Stimulated activated CD8-positive, alpha-beta memory T cell treated with anti-CD3 and anti-CD28 coated beads, Interleukin-15, amount 100 ng/mL, for 24 hours (primary cell): ENCODE results near the gene ABCC2.
"Not testable (repeated sequence)": the region's sequence is repeated elsewhere in the genome, so short reads cannot be mapped to it uniquely, and the experiment has no call there.

ENCODE experiments used
- DNase-seq: peaks from one replicate; pipeline ENCODE4 v3.0.0-alpha.2; 2020; ENCODE audit warnings: low read depth

The ABCC2 gene

DNA sequence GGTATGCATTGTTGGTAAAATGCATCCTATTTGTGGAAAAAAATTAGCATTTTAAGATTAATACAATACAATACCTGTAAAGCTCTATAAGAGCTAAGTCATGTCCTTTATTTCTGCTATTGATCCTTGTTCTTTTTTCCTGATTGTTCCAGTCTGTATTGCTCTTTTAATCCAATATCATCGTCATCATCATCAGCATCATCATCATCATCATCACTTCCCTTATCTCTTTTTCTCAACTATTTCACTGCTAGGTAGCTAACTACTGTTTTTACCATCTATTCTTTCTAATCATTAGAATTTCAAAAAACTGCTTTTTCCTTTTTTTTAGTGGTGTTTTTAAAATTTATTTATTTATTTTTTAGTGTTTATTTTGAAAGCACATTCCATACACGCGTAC is 71.2 kb downstream of the ABCC2 start:
- DNase-seq: no peak

DNA sequence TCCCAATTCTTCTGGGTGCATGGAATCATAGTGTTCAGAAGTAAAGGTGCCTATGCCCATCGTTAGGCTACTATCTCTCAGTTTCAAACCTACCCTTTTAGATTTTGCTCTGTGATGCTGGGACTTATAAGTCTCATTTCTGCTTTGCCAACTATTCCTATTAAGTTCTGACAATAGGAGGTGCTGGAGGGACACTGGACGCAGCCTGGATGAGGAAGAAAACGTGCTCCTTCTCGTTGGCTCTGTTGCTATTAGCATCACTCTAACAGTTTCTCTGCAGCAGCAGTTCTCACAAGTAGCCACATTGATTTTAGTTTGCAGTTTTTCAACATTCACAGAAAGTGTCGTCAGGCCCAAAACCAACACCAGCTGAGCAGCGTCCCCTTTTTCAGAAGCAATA is 72.4 kb downstream of the ABCC2 start:
- DNase-seq: no peak

- no peak for DNase-seq
These were observed 73.1 kb downstream of the ABCC2 start for GRCh38 chr10:99855479-99856071.

DNA sequence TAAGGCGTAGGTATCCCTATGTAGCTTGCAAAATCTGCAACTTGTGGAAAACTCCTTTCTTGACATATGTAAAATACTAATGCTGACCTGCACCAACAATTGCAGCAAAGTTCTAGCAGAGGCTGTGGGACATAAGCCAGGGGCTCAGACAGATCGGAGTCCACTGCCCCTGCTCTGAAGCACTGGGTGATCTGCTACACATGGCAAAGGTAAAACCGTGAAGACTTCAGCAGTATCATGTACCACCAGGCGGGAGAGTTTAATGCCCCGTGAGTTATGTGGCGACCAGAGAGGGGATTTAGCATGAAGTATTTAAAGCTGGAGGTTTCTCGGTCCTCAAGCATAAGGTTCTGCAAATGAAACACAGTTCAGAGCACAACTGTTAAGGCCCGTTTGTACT is 76.4 kb downstream of the ABCC2 start:
- DNase-seq: no peak

GRCh38 chr10:99859585-99859984 is 77.1 kb downstream of the ABCC2 start:
- DNase-seq: no peak

- no peak for DNase-seq
These were observed 78.0 kb downstream of the ABCC2 start for GRCh38 chr10:99860466-99860865.

GRCh38 chr10:99863535-99864240 is 81.2 kb downstream of the ABCC2 start:
- DNase-seq: not testable (repeated sequence)

GRCh38 chr10:99867250-99867649 is 84.8 kb downstream of the ABCC2 start:
- not testable (repeated sequence) for DNase-seq

GRCh38 chr10:99869581-99870122 is 87.2 kb downstream of the ABCC2 start:
- no peak for DNase-seq

- no peak for DNase-seq
These were observed 87.8 kb downstream of the ABCC2 start for GRCh38 chr10:99870123-99870730.

DNA sequence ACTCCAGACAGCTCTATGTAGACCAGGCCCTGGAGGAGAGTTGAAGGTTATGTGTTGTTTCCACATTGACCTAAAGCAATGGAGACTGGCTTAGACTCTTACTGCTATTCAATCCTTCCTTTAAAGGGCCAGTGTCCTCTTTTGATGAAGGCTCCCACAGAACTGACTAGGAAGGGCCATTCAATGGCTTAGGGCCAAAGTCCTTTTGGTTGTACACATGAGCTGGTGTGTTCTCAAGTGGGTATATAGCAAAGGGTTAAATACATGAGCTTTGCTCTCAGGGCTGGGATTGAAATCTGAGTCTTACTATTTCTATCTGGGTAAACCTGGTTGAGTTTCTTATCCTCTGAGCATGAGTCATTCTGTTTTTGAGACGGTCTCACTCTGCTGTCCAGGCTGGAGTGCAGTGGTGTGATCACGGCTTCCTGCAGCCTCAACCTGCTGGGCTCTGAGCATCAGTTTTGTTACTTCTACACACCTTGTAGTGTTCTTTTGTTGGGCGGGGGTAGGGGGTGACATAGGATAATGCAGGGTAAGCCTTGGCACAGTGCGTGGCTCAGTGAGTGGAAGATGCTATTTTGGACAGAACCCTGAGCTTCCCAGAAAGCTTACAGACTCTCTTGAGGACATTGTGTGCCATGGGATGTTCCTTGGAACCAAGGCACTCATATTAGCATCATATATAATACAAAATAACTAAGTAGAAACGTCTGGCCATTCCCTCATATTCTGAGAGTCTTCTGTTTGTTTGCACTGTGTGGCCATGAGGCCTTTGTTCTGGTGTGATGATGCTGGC is 90.1 kb downstream of the ABCC2 start:
- DNase-seq: no peak

- DNase-seq: no peak
These were observed 91.4 kb downstream of the ABCC2 start for GRCh38 chr10:99873846-99874245.

GRCh38 chr10:99874341-99875085 is 92.1 kb downstream of the ABCC2 start:
- no peak for DNase-seq

GRCh38 chr10:99875473-99875872 is 93.0 kb downstream of the ABCC2 start:
- no peak for DNase-seq

- DNase-seq: no peak
These were observed 97.8 kb downstream of the ABCC2 start for GRCh38 chr10:99880080-99880835.

DNA sequence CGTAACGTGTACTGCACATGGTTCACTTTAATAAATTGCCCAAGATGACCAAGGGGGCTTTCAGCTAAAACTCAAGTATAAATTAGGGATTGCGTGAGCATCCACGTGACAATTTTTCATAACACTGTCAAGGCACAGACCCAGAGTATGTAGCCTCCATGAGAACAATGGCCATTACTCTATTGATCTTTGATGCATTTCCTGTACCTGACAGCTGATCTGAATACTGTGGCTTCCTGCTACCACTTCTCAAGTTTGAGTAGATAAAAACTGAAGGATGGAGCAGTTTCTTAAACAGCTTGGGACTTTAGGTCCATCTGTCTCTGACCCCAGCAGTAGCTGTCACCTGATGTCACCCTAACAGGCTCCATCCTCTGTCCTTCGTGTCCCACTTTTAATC is 98.9 kb downstream of the ABCC2 start:
- no peak for DNase-seq

DNA sequence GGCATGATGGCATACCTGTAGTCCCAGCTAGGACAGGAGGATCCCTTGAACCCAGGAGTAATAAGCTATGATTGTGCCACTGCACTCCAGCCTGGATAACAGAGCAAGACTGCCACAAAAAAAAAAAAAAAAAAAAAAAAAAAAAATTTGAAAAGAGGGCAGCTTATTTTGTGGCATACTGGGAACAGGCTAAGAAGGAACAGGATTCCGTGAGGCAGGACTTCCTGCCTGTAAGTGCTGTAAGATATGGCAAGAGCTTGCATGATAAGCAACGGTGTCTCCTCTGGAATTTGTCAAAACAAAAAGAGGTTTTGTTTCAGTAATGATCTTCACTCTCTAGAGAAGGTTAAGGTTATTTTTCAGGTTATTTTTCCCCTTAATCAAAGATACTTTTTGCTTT is 101.1 kb downstream of the ABCC2 start:
- no peak for DNase-seq

DNA sequence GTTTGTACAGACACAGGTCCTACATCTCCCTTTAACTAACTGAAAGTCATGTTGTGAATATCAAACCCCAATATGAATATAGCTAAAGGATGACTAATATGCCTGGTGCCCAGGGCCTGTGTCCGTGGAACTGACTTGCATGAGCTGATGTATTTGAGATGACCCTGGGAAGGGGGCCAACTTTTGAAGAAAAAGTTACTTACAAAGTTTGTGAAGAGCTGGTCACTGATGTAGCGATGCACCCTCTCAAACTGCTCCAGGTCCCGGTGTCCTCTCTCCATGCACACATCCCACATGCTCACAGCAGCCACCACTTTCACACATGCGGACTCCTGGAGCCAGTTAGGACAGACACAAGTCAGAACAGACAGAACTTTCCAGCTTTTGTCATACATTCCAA is 106.2 kb downstream of the ABCC2 start:
- no peak for DNase-seq

DNA sequence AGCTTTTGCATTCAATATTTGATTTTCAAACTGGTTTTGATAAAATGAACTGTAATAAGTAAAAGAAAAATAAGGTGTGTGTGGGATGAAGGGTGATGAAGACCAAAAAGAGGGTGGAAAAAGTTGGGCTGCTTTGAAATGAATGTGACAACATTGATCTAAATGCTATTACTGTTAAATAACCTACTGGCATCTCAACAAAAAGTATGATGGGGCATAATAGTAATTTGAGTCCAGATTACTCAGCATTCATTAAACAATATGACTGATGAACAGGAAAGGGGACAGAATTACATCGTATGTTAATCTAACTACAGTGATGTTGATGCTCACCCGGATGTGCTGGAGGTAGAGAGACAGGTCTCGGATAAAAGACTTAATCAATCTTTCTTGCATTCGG is 112.2 kb downstream of the ABCC2 start:
- no peak for DNase-seq

GRCh38 chr10:99895066-99895465 is 112.6 kb downstream of the ABCC2 start:
- not testable (repeated sequence) for DNase-seq

- DNase-seq: no peak
These were observed 113.4 kb downstream of the ABCC2 start for GRCh38 chr10:99895867-99896266.
